Renal pelvis (tissue), 4 donors: ENCODE data around the gene SLC39A11. TPM values are rescaled to one million over a fixed set of nuclear protein-coding genes. Genes with fewer than 3 reads are reported as not detected.
"Not testable (repeated sequence)": the region's sequence is repeated elsewhere in the genome, so short reads cannot be mapped to it uniquely, and the experiment has no call there.

Experiments used
- DNase-seq: peaks from one replicate; pipeline ENCODE4 v3.0.0-alpha.2; 2013
- polyA plus RNA-seq, 3 donors: library from polyadenylated mRNA; unstranded; fragments of 120-200 nt; gene quantifications; one replicate each; pipeline ENCODE4 v1.2.1, GENCODE V29; 2013; ENCODE audit not compliant: insufficient read length in 3 of 3

SLC39A11 gene
- polyA plus RNA-seq, 3 donors: 27.6 to 31.5 (median 30.7) TPM

DNA sequence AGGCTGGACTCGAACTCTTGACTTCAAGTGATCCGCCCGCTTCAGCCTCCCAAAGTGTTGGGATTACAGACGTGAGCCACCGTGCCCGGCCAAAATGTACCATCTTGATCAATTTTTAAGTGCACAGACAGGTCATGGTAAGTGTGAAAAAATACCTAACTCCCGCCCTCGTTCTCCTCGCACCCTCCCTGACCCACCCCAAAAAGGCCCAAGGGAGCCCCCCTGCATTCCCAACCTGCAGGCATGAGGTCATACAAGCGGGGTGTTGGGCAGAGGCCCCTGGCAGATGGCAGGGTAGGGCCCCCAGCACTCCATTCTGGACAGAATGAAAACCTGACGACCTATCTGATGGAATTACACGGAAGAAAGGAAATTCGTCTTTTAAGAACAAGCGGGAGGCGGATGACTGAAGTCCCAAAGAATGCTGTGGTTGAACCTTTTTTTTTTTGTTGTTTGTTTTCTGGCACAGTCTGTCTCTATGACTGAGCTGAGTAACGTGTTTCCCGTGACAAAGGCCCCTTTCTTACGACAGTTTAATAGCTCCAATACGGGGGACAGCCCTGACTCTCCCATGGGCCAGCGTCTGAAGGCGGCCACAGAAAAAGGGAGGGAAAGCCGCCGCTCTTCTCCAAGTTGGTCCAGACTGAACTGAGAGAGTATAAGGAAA, 376.4 kb downstream of the SLC39A11 start:
- peak; percentile 27 for DNase-seq

DNA sequence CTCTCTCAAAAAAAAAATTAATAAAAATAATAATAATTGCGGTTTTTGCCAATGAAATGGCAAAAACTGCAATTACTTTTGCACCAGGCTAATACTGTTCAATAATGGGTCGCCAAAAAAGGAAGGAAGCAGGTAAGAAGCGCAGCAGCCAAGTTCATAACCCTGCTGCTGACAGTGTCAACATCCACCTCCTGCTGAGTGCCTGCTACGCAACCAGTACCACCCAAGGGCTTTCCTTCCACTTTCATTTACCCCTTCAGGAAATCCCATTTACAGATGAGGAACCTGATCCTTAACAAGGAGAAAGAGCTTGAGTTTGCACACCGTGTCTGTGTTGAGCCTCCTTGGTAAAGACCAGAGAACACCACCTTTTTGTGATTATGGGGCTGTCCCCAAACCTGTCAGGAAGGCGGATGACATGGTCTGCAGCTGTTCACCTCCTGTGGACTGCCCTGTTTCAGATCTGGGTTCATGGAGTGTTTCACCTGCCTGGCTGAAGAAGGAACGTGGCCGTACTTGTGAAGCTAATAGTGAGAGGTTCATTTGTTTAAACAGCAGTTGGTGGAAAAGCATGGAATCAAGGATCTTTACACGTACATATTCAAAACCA, 378.0 kb downstream of the SLC39A11 start:
- DNase-seq: no peak

DNA sequence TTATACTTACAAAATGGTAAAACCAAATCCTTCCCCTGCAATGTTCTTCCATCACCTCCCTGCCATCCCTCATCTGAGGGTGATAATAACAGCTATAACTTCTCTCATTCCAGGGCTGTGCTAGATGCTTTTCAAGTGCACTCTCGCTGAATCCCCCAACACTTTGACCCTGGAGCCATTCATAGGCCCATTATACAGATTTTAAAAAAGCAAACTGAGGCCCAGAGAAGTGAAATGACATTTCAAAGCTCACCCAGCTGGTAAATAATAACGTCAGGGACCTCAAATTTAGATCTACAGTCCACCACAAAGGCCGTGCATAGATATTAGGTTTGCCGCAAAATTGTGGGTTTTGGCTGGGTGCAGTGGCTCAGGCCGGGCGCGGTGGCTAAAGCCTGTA, 378.8 kb downstream of the SLC39A11 start:
- no peak for DNase-seq

DNA sequence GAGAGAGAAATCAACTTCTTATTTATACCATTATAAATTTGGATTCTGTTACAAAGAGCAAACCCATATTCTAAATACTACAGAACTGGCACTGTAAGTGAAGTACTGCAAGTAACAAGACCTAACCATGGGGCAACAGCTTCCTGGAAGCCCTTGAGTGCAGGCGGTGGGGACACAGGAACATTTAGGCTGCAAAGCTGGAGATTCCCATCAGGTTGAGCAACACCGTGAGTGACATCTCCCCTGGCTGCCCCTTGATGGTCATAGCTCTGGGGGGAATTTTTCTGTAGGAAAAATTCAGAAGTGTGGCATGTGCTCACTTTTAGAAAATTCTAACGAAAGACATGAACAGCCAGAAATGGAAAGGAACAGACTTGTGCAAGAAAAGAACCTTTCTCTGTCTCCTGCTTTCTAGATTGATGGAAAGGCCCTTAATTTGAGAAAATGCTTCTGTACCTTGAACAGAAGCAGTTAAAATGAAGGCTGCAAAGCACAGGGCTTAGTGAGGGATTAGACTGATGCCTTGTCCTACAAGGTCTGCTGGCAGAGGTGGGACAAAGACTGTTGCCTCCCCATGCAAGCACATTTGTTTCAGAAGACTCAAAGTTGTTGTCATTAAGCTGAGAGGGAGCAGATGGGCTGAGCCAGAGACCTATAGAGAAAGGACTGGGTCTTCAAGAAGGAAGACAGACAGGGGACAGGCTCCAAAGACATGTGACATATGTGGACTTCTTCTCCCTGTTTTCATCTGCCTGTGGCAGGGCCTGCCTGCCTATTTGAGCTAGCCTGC, 380.8 kb downstream of the SLC39A11 start:
- DNase-seq: no peak

DNA sequence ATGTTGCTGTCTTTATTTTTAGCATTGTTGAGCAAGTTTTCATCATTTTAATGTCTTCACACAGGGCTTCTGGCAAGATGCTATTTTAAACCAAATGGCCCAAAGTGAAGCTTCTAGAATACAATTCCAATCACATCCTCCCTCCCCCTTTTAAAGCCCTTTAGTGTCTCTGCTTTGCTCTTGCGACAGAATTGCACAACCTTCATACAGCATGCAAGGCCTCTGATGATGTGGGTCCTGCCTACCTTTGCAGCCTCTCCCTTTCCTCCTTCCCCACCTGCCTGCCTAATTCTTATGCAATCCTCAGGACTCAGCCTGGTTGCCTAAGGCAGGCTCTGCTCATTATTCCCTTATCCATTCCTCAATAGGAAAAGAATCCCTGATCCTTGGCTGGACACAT, 381.7 kb downstream of the SLC39A11 start:
- no peak for DNase-seq

DNA sequence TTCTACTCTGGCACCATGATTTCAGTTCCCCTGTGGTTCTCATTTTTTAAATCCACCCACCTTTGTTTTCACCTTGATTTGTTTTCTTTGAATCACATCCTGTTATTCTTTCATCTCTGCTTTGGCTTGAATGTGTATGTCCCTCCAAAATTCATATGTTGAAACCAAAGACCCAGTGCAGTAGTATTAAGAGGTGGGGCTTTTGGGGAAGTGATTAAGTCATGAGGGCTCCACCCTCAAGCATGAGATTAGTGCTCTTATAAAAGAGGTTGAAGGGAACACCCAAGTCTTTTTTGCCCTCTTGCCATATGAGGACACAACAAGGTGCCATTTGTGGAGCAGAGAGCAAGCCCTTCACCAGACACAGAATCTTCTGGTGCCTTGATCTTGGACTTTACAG, 382.3 kb downstream of the SLC39A11 start:
- DNase-seq: no peak

DNA sequence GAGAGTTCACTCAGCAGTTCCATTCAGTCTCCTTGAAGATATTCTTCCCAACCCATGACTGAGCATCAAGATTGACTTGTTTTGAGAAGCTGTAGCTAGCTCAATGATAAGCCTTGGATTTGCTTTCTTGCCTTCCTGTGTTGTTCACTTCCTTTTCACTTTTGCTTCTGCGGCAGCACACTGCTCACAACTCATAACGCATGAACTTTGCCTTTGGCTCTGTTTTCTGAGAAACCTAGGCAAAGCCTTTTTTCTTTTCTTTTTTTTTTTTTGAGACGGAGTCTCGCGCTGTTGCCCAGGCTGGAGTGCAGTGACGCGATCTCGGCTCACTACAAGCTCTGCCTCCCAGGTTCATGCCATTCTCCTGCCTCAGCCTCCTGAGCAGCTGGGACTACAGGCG, 383.8 kb downstream of the SLC39A11 start:
- not testable (repeated sequence) for DNase-seq

DNA sequence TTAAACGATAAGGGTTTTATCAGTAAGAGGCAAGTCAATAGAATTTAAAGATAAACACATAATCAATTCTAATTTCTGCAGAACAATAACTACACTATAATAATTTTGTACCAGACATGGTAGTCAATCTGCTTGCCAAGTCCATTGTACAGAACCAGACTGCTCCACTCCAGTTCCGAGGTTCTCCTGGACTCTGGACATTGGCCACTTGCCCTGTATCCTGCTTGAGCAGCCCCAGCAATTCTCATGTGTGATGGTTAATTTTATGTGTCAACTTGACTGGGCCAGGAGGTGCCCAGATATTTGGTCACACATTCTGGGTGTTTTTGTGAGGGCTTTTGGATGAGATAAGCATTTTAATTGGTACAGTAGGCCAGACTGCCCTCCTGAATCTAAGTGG, 384.6 kb downstream of the SLC39A11 start:
- no peak for DNase-seq

DNA sequence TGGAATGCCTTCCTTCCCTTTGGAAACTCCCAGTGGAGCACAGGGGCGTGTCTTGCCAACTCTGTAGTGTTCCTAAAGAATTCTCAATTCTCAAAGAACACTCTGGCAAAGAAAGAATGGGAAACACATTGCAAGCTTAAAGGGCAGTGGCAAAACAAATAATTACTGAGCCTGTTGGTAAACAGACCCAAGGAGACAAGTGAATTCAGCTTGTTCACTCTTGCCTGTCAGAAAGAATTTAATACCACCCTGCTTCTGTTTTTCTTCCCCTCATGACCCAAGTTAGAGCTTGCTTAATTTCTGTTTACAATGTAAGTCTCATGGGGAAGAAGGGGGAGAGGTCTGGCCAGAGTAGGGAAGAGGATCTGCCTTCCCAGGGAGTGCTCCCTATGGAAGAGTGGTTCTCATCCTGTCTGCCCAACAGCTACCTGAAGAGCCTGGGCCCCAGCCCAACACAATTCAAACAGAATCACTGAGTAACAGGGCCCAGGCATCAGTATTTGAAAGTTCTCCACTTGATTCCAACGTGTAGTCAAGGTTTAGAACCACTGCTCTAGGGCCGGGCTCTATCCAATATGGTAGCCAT, 386.0 kb downstream of the SLC39A11 start:
- no peak for DNase-seq

DNA sequence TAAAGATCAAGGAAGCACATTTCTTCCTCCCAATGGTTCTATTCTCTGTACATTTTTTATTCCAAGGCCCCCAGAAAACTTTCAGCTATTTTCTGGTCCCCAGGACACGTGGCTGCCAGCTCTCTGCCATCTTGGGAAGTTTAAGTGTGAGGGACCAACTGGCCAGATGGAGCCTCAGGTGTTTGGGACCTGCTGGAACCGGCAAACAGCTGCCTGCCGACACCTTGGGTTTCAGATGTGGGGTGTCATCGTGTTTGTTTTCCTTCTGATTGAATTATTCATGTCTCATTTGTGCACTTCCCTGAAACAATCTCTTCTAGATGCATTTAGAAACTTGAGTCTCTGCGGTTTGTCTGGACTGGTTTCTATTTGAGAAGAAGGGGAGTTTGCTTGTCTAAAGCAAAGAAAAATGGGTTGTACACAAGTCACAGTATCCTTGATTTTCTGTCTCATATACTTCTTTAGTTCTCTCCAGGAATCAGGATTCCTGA, 386.5 kb downstream of the SLC39A11 start:
- DNase-seq: no peak

DNA sequence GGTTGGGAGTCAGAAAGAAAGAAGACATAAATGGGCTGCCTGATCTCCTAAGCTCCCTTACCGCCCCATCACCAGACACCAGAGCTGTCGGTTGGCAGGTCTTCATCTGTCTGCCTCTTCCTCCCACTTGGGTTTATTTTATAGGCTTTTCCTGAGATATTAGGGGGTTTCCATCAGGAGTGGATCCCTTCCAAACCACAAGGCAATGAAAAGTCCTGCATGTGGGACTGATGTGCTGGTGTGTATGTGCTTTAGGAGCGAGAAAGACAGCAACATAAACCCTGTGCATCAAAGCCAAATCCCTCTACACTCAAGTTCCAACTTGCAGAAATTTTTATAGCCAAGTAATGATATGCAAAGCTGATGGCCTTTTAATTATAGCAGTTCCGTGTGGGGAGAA, 389.5 kb downstream of the SLC39A11 start:
- no peak for DNase-seq

DNA sequence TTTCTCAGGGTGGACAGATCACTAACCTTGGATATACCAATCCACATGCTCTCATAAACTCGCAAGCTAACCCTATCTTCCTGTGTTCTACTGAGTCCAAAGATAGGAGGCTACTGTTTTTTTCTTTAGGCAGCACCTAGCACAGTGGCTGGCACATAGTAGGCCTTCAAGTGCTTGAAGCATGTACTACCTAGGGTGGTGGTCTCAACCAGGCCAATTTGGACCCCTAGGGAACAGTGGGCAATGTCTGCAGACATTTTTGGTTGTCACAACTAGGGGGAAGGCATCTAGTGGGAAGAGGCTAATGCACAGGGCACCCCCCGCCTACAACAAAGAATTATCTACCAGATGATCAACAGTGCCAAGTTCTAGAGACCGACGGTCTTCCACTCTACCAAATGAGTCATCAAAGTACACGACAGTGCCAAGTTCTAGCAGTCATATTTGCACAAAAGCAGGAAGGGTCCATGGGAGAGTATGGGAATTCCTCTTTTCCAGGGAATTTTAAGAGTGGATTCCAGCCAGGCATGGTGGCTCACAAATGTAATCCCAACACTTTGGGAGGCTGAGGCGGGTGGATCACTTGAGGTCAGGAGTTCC, 390.3 kb downstream of the SLC39A11 start:
- no peak for DNase-seq

DNA sequence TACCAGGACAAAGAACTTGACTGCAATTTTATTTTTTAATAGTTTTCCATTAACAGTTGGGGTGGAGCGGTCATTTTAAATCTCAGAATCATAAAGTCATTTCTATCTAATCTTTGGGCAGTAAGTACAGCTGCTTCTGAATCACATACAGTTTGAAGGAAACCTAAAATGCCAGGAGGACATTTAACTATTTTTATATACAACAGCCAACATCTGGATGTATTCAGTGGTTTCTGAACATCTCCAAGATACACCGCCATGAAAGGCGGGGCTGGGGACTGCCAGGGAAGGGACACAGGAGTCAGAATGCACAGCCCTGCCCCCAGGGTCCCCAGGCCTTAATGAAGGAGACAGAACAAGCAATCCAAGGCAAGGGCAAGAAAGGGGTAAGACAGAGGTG, 392.3 kb downstream of the SLC39A11 start:
- no peak for DNase-seq

DNA sequence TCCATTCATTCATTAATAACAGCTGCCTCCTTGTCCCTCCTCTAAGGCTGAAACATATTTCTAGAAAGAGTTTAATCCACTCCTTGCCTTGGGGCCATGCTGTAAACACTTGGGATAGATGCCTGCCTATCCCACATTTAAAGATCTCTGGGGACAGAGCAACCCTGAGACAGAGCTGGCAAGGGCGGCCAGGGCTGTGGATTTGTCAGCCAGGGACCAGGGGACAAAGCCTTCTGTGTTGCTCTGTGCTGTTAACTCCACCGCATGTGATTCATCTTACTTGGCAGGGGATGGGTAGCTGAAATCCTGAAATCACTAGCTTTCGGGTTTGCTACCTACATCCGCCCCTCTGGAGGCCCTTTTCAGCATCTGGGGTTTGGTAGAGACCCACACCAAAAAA, 392.9 kb downstream of the SLC39A11 start:
- no peak for DNase-seq

DNA sequence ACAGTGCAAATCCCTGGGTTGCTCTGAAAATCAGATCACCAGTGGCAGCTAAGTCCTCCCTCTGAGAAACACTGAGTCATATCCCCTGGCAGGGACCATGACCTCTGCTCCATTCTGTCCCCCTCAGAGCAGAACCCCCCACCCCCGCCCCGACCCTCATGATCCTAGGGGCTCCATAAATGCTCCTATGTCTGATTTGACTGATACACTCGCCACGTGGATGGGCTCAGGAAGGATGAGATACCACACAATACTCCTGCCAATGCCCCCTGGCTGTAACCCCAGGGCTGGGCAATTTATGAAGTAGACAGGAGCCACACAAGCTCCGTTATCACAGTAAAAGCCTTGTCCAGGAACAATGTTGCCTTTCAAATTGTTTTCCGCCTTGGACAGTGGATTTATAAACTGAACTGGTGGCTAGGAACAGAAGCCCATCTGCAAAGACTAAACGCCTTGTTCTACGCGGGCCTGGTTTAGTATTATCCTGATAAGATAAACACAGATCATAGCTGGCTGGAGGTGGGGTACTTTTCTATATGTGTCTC, 394.8 kb downstream of the SLC39A11 start:
- DNase-seq: no peak

DNA sequence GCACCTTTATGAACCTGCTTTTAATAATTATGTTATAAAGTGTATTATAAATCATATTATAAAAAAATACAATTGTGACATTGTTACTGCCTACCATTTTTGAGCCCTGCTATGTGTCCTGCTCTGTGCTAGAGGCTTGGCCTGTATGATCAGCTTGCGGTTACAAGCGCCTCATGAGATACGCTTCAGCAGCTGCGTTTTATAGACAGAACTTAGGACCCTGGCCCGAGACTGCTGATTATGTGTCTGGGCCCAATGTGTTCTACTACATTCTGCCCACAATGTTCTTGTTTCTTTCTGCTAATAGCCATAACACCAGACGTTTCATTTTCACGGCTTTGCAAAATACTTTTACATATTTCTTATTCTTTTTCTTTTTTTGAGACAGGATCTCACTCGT, 395.8 kb downstream of the SLC39A11 start:
- DNase-seq: no peak

DNA sequence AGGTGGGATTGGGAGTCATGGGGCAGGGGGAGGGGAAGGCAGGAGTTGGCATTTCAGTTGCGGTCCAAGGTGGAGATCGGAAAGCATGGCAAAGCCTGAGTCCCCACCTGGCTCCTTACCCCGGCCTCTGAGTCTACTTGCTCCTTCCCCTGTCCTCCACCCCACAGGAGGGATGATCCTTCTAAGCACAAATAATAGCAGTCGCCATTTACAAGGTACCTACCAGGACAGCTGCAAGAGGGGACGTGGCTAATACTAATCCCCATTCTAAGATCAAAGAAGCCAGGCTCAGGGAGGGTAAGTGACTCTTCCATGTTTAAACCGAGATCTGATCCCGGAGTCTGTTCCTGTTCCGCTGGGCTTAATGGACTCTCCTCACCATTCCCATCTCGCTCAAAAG, 396.3 kb downstream of the SLC39A11 start:
- no peak for DNase-seq

DNA sequence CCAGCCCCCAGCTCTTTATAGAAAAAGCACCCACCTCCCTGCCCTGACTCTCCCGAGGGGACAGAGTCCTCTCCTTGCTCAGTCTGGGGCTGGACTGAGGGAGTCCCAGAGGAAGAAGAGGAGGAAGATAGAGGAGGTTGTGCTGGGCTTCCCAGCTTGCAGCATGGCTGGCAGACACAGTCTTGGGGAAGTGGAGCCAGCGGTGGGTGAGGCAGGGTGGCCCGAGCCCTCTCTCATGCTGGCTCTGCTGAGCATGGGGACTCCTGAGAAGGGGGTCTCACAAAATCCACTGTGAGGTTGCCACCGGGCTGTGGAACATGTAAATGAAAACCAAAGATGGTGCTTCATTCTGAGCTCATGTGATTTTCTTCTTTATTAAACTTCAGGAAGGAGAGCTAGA, 398.5 kb downstream of the SLC39A11 start:
- DNase-seq: no peak

DNA sequence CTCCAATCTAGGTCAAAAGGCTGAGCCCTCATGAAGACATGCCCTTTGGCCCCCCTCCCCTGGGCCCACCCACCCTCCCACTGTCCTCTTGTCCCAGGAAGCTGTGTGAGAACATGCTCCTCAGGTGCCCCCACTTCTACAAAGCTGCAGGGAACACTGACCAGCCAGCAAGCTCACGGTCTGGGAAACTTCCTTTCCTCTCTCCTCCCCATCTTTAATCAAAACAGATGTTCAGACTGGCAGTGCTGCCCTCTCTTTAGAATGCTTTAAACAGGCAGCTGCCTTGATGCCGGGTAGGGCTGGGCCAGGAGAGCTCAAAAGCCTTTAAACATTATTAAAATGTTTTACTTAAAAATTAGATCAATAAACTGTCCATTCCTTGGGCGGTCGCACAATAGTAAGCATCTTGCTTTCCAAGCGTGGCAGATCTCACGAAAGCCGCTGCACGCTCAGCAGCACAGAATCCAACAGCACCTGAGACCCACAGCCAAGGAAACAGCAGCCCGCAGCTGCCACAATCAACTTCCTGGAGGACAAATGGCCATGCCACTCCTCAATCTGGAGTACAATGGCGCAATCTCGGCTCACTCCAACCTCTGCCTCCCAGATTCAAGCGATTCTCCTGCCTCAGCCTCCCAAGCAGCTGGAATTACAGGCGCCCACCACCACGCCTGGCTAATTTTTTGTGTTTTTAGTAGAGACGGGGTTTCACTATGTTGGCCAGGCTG, 399.2 kb downstream of the SLC39A11 start:
- no peak for DNase-seq

DNA sequence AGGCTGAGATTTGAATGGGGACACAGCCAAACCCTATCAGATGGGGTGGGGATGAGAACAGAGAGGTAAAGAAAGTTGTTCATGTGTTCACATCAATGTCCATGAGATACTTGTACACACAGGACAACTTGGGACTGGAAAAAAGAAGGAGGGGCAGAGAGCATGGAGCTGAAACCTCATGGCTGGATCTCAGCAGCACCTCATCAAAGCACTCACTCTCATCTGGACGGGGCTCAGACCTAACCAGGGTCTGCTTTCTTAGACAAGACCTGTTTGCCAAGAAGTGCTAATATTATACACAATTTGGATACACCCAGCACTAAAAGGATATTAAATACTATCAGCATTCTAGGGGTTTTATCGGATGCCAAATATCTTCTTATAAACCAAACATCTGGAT, 399.8 kb downstream of the SLC39A11 start:
- DNase-seq: no peak

DNA sequence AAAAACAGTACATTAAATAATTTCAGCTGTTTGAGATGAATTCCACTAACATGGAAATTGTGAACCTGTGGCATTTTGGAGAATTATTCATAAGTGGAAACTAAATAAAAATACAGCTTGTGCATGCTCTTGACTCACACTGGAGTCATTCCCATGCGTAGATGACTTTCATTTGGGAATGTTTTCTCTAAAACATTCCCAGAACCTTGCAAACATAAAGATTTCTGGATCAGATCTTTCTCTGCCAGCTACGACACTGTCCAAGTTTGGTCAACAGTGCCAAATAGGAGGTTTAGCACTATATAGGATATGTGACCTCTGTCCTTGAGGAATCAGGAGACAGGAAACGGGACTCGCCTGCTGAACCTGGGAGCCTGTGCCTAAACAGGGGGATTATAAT, 400.9 kb downstream of the SLC39A11 start:
- DNase-seq: no peak
